ENCODE data around the gene IFT20. TPM values are rescaled to one million over a fixed set of nuclear protein-coding genes. Genes with fewer than 3 reads are reported as not detected.

IFT20 gene
- total RNA-seq, 2 experiments from 2014 or later: 16.3 to 23.9 TPM

GRCh38 chr17:28384281-28385036 is 49.2 kb upstream of the IFT20 start:
- no peak for TF ChIP-seq EZH2phosphoT487 (IDR thresholded peaks at IDR 0.05; ENCODE audit: borderline replicate concordance, low read depth, low read length)
- TF ChIP-seq, protein P1, sequence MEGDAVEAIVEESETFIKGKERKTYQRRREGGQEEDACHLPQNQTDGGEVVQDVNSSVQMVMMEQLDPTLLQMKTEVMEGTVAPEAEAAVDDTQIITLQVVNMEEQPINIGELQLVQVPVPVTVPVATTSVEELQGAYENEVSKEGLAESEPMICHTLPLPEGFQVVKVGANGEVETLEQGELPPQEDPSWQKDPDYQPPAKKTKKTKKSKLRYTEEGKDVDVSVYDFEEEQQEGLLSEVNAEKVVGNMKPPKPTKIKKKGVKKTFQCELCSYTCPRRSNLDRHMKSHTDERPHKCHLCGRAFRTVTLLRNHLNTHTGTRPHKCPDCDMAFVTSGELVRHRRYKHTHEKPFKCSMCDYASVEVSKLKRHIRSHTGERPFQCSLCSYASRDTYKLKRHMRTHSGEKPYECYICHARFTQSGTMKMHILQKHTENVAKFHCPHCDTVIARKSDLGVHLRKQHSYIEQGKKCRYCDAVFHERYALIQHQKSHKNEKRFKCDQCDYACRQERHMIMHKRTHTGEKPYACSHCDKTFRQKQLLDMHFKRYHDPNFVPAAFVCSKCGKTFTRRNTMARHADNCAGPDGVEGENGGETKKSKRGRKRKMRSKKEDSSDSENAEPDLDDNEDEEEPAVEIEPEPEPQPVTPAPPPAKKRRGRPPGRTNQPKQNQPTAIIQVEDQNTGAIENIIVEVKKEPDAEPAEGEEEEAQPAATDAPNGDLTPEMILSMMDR (conservative IDR thresholded peaks at IDR 0.05; ENCODE audit: low read length): no peak
- intact Hi-C loops (cut with micrococcal nuclease; ENCODE audit: unreplicated experiment): no loop called here
- DNase-seq (ENCODE audit: low spot score): no peak
- H2AFZ ChIP-seq (ENCODE audit: low read length): no peak overlapping the region
- ChIA-PET POLR2A (no interaction called here), CTCF (ENCODE audit: unreplicated experiment) (no interaction called here)
- H3K79me2 ChIP-seq (ENCODE audit: insufficient read depth, low read depth, low read length): no peaks in the 10 kb centered on the region
- H3K9me2 ChIP-seq (ENCODE audit: insufficient read depth, low read length): no peaks in the 10 kb centered on the region
- no peaks in the 10 kb centered on the region; the same call in 1 of the 2 replicates for H4K20me1 ChIP-seq (ENCODE audit: insufficient read depth, low read length)
- peaks cover 5% of the 10 kb centered on the region; the same call in 1 of the 2 replicates for H3K36me3 ChIP-seq (ENCODE audit: insufficient read depth, low read length)
- H3K4me2 ChIP-seq (ENCODE audit: low read length): no peak overlapping the region
- no peaks in the 10 kb centered on the region for H3K4me1 ChIP-seq (ENCODE audit: insufficient read depth, low read length, poor library complexity, severe bottlenecking)
- no peaks in the 10 kb centered on the region for H3K9me3 ChIP-seq (ENCODE audit: low read length)
- H3K4me3 ChIP-seq (ENCODE audit: low read depth, low read length, poor library complexity, severe bottlenecking): no peak overlapping the region
- no TSS peak for BruUV-seq (replicated peaks)
- no peak overlapping the region for H3K27ac ChIP-seq (ENCODE audit: low read depth, low read length, poor library complexity, severe bottlenecking)

GRCh38 chr17:28381141-28381825 is 46.0 kb upstream of the IFT20 start:
- Histone ChIP-seq H2AFZ (ENCODE audit: low read length) (no peak overlapping the region), H3K9me2 (ENCODE audit: insufficient read depth, low read length) (no peaks in the 10 kb centered on the region), H3K4me1 (ENCODE audit: insufficient read depth, low read length, poor library complexity, severe bottlenecking) (no peaks in the 10 kb centered on the region), H3K79me2 (ENCODE audit: insufficient read depth, low read depth, low read length) (no peaks in the 10 kb centered on the region), H4K20me1 (ENCODE audit: insufficient read depth, low read length) (no peaks in the 10 kb centered on the region; the same call in 1 of the 2 replicates), H3K9me3 (ENCODE audit: low read length) (no peaks in the 10 kb centered on the region), H3K4me3 (ENCODE audit: low read depth, low read length, poor library complexity, severe bottlenecking) (no peak overlapping the region), H3K36me3 (ENCODE audit: insufficient read depth, low read length) (no peaks in the 10 kb centered on the region), H3K4me2 (ENCODE audit: low read length) (no peak overlapping the region), H3K27ac (ENCODE audit: low read depth, low read length, poor library complexity, severe bottlenecking) (no peak overlapping the region)
- intact Hi-C loops (cut with micrococcal nuclease; ENCODE audit: unreplicated experiment): no loop called here
- BruUV-seq (replicated peaks): no TSS peak
- DNase-seq (ENCODE audit: low spot score): no peak
- TF ChIP-seq EZH2phosphoT487 (IDR thresholded peaks at IDR 0.05; ENCODE audit: borderline replicate concordance, low read depth, low read length): no peak
- TF ChIP-seq, protein P1 (conservative IDR thresholded peaks at IDR 0.05; ENCODE audit: low read length): no peak
- ChIA-PET POLR2A (no interaction called here), CTCF (ENCODE audit: unreplicated experiment) (no interaction called here)

All from OCI-LY7 (cell line).